ENCODE data around the gene FAM181B. TPM values are rescaled to one million over a fixed set of nuclear protein-coding genes. Genes with fewer than 3 reads are reported as not detected.

The FAM181B gene
- total RNA-seq, 1 experiment from 2014 or later: 0.44 TPM

DNA sequence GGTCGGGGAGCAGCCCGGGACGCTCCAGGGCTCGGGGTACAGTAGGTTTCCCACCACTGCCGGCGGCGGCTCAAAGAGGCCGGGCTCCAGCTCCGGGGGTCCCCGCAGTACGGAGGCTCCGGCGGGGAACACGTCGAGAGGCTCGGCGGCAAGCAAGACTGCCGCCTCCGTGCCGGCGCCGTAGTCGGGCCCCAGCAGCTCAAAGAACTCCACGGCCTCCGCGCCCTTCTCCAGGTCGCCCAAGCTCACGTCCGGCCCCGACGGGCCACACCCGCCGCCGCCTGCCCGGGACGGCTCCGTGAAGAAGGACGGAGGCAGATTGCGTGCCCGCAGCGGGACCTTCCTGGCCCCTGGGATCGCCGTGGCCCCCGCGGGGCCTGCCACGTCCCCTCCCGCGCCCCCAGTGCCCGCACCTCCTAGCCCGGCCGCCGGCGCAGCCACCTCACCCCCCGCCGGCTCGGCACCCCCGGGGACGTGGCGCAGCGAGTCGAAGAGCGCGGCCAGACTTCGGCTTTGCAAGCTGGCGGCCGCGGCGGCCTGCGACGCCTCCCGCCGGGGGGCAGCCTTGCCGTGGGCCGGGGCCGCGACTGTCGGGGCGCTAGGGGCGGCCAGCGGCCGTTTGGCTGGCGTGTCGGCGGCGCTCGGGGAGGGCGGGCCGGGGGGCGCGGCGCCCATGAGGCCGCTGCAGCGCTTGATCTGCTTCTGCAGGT is 775 bp downstream of the FAM181B start:
- Histone ChIP-seq H3K4ac (ENCODE audit: low read depth, low read length) (no peak overlapping the region), H2BK120ac (ENCODE audit: low read depth, low read length, poor library complexity, severe bottlenecking) (no peak overlapping the region), H4K5ac (ENCODE audit: insufficient read length, low read depth, low read length) (no peak overlapping the region), H3K14ac (ENCODE audit: insufficient read depth, low read length) (peak overlapping the region; percentile 23; the same call in 1 of the 2 replicates), H2AK5ac (ENCODE audit: insufficient read length, low read length) (no peak overlapping the region), H3K79me2 (ENCODE audit: insufficient read depth, low read length) (no peaks in the 10 kb centered on the region), H2AFZ (ENCODE audit: low read length) (no peak overlapping the region), H2BK15ac (ENCODE audit: low read depth, low read length) (no peak overlapping the region), H3K56ac (ENCODE audit: insufficient read length, low read depth, low read length) (no peak overlapping the region), H3K9ac (ENCODE audit: extremely low read depth, insufficient read length, low read length) (no peak overlapping the region), H2BK12ac (ENCODE audit: insufficient read length, low read depth, low read length) (no peak overlapping the region), H2BK20ac (ENCODE audit: low read depth, low read length, poor library complexity, severe bottlenecking) (no peak overlapping the region), H3K4me2 (ENCODE audit: insufficient read depth, insufficient read length, low read length) (peak overlapping the region; percentile 44), H3K23ac (ENCODE audit: insufficient read length, low read depth, low read length) (no peak overlapping the region), H3T11ph (ENCODE audit: low read length) (no peak overlapping the region), H3K4me1 (ENCODE audit: insufficient read depth, low read length) (no peaks in the 10 kb centered on the region), H3K9me3 (ENCODE audit: control insufficient read depth, low read depth, low read length) (no peaks in the 10 kb centered on the region), H3K23me2 (ENCODE audit: insufficient read length, low read depth, low read length, poor library complexity, severe bottlenecking) (peaks cover 3% of the 10 kb centered on the region), H2BK5ac (ENCODE audit: insufficient read length, low read length) (no peak overlapping the region), H3K27ac (ENCODE audit: insufficient read length, low read depth, low read length) (no peak overlapping the region), H3K79me1 (ENCODE audit: insufficient read depth, low read depth, low read length, poor library complexity, severe bottlenecking) (no peaks in the 10 kb centered on the region), H3K27me3 (ENCODE audit: insufficient read depth, low read length) (peaks cover 18% of the 10 kb centered on the region; the same call in 1 of the 2 replicates), H4K20me1 (ENCODE audit: control insufficient read depth, insufficient read depth, insufficient read length) (no peaks in the 10 kb centered on the region), H4K91ac (ENCODE audit: insufficient read length, low read depth, low read length) (no peak overlapping the region), H4K8ac (replicated peaks; ENCODE audit: insufficient read length, low read depth, low read length) (no peak overlapping the region), H3K18ac (ENCODE audit: insufficient read length, low read depth, low read length) (no peak overlapping the region)
- Mint-ChIP-seq H3K36me3 (ENCODE audit: insufficient read depth in 1 of 3, low read depth in 3 of 3) (no peaks in the 10 kb centered on the region; a peak in 1 of 7 replicates), H3K4me3 (peak overlapping the region; percentile 65 to 83), H3K4me1 (peaks cover 29 to 33% of the 10 kb centered on the region in 2 experiments), H3K27me3 (ENCODE audit: low read depth) (peaks cover 82% of the 10 kb centered on the region), H3K9me3 (no peaks in the 10 kb centered on the region; a peak in 1 of 5 replicates), H3K27ac (no peak overlapping the region)
- no CpG with 5 or more reads among the region's 93 CpGs for WGBS (ENCODE audit: extremely low coverage, insufficient read length, low lambda C conversion rate)
- TF ChIP-seq, protein P1, sequence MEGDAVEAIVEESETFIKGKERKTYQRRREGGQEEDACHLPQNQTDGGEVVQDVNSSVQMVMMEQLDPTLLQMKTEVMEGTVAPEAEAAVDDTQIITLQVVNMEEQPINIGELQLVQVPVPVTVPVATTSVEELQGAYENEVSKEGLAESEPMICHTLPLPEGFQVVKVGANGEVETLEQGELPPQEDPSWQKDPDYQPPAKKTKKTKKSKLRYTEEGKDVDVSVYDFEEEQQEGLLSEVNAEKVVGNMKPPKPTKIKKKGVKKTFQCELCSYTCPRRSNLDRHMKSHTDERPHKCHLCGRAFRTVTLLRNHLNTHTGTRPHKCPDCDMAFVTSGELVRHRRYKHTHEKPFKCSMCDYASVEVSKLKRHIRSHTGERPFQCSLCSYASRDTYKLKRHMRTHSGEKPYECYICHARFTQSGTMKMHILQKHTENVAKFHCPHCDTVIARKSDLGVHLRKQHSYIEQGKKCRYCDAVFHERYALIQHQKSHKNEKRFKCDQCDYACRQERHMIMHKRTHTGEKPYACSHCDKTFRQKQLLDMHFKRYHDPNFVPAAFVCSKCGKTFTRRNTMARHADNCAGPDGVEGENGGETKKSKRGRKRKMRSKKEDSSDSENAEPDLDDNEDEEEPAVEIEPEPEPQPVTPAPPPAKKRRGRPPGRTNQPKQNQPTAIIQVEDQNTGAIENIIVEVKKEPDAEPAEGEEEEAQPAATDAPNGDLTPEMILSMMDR (conservative IDR thresholded peaks at IDR 0.05): no peak
- peak; percentile 31 for DNase-seq

Measured in H9 (cell line).